IPS DF 4.7 (cell line): ENCODE data around the gene MYO15A.
A peak's percentile ranks its signal among the peaks of the same experiment; 100 is the strongest.

Source experiments
- DNase-seq: peaks from one replicate; pipeline ENCODE4 v3.0.0-alpha.2; 2013; ENCODE audit warnings: low spot score; ENCODE audit errors: extremely low read depth

Gene MYO15A

GRCh38 chr17:18124345-18125126 lies 16.0 kb downstream of the MYO15A start:
- no peak for DNase-seq

GRCh38 chr17:18129041-18129502 lies 20.5 kb downstream of the MYO15A start:
- DNase-seq: no peak

DNA sequence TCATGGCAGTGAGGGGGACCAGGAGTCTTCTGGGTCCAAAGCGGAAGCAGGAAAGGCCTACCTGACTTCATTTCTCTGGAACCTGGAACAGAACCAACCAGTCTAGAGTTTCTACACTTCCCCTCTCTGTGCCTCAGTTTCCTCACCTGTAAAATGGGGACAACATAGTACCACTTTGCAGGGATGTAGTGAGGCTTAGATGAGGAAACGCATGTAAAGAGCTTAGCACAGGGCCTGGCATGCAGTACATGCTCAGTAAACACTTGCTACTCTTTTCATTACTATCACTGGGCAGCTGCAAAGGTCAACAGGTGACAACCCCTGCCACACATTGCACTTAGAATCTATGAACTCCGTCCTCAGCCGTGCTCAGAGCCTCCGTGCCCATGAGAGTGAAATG lies 24.2 kb downstream of the MYO15A start:
- DNase-seq: no peak

DNA sequence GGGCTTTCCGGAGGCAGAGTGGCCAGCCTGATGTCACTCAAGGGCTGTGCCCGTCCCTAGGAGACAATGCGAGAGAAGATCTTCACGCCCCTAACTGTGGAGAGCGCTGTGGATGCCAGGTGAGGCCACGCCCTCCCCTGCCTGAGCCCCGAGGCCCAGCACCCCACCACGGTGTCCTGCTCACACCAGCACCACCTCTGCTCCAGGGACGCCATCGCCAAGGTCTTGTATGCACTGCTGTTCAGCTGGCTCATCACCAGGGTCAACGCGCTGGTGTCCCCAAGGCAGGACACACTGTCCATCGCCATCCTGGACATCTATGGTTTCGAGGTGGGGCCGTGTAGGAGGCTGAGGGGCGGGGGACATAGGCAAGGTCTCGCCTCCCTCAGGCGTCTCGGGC lies 27.8 kb downstream of the MYO15A start:
- DNase-seq: no peak

DNA sequence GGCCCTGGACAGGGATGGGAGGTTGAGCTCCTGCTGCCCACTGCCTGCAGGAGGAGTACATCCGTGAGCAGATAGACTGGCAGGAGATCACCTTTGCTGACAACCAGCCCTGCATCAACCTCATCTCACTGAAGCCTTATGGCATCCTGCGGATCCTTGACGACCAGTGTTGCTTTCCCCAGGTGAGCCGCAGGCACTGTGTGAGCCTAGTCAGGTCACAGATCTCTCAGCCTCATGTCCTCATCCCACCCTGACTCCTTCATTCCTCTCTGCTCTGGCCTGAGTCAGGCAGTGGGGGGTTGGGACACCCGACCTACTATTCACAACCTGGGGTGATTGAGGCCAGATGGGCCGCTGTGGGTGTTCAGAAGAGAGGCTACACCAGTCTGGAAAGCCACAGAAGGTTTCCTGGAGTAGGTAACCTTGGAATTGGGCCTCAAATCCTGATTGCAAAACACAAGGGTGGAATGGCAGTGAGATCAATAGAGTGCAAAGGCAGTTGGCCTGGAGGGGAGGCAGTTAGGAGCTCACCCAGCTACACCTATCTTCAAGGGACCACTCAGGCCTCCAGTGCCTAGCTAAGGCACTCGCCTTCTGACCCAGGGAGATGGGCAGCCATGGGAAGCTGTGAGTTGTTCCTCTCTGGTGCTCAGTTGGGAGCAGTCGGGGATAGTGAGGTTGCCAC lies 29.7 kb downstream of the MYO15A start:
- no peak for DNase-seq

DNA sequence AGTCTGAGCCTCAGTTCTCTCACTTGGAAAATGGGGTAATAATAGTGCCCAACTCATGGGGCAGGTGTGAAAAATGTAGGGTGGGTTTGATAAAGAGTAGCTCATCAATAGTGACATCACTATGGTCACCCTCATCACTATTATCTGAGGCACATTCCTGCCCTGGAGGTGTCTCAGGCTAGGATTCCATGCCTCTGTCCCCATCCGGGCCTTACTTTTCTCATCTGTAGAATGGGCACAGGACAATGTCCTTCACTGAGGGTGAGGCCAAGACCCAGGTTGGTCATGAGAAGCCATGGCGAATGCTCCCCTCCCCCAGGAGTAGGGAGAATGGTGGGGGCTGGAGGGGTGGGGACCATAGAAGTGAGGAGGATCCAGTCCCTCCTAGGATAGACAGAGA lies 30.5 kb downstream of the MYO15A start:
- no peak for DNase-seq

GRCh38 chr17:18139498-18139897 lies 30.9 kb downstream of the MYO15A start:
- DNase-seq: no peak

- DNase-seq: no peak
Measured at GRCh38 chr17:18139949-18140348, 31.4 kb downstream of the MYO15A start.

DNA sequence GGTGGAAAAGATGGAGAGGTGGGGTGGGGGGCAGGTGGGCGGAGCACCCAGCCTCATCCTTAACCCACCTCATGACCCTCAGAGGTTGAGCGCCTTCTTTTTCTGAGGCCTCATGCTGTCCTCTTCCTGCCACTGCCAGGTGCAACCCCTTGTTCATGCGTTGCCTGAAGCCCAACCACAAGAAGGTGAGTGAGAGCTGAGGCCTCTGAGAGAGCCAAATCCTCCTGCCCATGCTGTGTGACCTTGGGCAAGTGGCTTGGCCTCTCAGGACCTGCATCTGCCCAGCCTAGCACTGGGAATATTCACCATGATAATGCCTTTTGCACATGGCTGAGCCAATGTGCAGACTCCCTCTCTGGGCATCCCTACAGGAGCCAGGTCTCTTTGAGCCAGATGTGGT lies 32.1 kb downstream of the MYO15A start:
- no peak for DNase-seq

- no peak for DNase-seq
Measured at GRCh38 chr17:18141210-18141803, 32.8 kb downstream of the MYO15A start.

DNA sequence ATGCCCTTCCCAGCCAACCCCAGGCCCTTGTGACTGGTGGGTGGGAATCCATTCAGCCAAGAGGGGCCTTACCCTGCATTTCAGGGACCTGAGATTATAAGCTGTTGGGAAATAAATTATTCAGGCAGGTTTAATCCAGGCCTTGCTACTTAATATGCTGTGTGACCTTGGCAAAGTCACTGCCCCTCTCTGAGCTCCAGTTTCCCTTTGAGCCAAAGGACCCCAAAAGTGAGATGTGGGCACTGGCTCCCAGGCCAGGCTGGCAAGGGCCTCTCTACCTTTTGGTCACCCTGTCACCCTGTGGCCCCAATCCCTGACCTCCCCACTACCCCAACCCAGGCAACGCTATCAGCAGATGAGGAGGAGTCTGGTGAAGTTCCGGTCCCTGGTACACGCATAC lies 33.9 kb downstream of the MYO15A start:
- no peak for DNase-seq

- peak; percentile 51 for DNase-seq
Measured at GRCh38 chr17:18143044-18143936, 34.7 kb downstream of the MYO15A start.

- DNase-seq: no peak
Measured at GRCh38 chr17:18144261-18144660, 35.7 kb downstream of the MYO15A start.

GRCh38 chr17:18144855-18145254 lies 36.3 kb downstream of the MYO15A start:
- DNase-seq: no peak

- no peak for DNase-seq
Measured at GRCh38 chr17:18145811-18146210, 37.3 kb downstream of the MYO15A start.

DNA sequence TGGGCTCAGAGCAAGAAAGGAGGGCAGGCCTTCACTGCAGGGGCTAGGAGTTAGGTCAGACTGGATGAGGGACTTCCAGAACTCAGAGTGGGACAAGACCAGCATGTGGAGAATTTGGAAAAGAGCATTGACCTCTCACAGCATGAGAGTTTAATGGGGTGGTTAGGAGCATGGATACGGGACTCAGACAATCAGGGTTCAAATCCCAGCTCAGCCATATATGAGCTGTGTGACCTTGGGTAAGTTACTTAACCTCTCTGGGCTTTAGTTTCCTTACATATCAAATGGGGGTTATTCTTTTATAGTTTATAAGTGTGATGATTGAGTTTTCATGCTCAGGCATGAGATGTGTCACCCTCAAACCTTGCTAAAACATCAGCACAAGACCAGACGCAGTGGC lies 37.7 kb downstream of the MYO15A start:
- no peak for DNase-seq

GRCh38 chr17:18146980-18147379 lies 38.4 kb downstream of the MYO15A start:
- no peak for DNase-seq

DNA sequence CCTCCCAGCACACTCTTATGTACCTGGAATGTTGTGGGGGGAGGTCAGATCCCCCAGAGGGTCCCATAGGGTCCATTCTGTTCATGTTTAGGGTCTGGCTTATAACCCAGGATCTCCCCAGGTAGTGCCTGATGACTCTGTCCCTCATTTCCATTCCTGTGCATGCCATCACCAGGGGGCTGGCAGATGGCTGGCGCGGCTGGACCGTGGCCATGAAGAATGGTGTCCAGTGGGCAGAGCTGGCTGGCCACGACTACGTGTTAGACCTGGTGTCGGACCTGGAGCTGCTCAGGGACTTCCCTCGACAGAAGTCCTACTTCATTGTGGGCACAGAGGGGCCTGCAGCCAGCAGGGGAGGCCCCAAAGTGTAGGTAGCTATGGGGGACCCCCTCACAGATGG lies 40.0 kb downstream of the MYO15A start:
- DNase-seq: no peak

GRCh38 chr17:18151290-18151689 lies 42.7 kb downstream of the MYO15A start:
- DNase-seq: no peak

DNA sequence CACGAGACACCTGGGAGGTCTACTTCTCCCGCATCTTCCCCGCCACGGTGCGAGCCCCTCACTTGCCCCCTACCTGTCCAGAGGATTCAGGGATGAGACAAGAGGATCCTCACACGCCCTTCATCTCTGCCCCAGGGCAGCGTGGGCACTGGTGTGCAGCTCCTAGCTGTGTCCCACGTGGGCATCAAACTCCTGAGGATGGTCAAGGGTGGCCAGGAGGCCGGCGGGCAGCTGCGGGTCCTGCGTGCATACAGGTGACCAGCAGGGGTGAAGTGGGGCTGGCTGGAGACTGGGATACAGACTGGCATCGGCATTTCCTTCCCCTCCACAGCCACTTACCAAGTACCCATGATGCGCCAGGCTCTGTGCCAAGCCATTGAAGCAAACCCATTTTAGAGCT lies 46.6 kb downstream of the MYO15A start:
- no peak for DNase-seq

- no peak for DNase-seq
Measured at GRCh38 chr17:18156171-18156975, 47.8 kb downstream of the MYO15A start.
